Chondrocyte (in vitro differentiated cells): ENCODE data around the gene GRK3. TPM values are rescaled to one million over a fixed set of nuclear protein-coding genes. Genes with fewer than 3 reads are reported as not detected.
"Not testable (repeated sequence)": the region's sequence is repeated elsewhere in the genome, so short reads cannot be mapped to it uniquely, and the experiment has no call there.

Experiments
- DNase-seq: peaks from one replicate; pipeline ENCODE4 v3.0.0; 2021; ENCODE audit warnings: mixed read lengths, low spot score
- H3K27ac Mint-ChIP-seq: one replicate; pipeline ENCODE4 v1.8.0; 2021; ENCODE audit warnings: mild to moderate bottlenecking, moderate library complexity, mixed read lengths; ENCODE audit not compliant: unreplicated experiment
- H3K27me3 Mint-ChIP-seq: 2 replicates; pipeline ENCODE4 v1.8.0; 2021; ENCODE audit warnings: low read depth, mixed read lengths
- H3K36me3 Mint-ChIP-seq: 2 replicates; pipeline ENCODE4 v1.8.0; 2021; ENCODE audit warnings: low read depth, mixed read lengths
- H3K4me1 Mint-ChIP-seq: 2 replicates; pipeline ENCODE4 v1.8.0; 2021; ENCODE audit warnings: low read depth, mild to moderate bottlenecking, mixed read lengths
- H3K4me3 Mint-ChIP-seq: one replicate; pipeline ENCODE4 v1.8.0; 2021; ENCODE audit warnings: mild to moderate bottlenecking, moderate library complexity, mixed read lengths; ENCODE audit not compliant: unreplicated experiment
- H3K9me3 Mint-ChIP-seq: 2 replicates; pipeline ENCODE4 v1.8.0; 2021; ENCODE audit warnings: low read depth, mixed read lengths
- total RNA-seq: library from RNA; stranded (reverse); gene quantifications from 3 replicates; pipeline ENCODE4 v1.2.1, GENCODE V29; 2021
- TF ChIP-seq, protein P1 (sequence below): fragments of 200-600 bp; sonication (generic); IDR thresholded peaks from 2 replicates; pipeline ENCODE4 v1.5.0; 2021; ENCODE audit warnings: antibody characterized with exemption, mild to moderate bottlenecking, moderate library complexity

GRK3 gene
- total RNA-seq, 1 donor from 2014 or later = 2.0 TPM

- no peak for DNase-seq
- Mint-ChIP-seq H3K27ac (no peak overlapping the region), H3K9me3 (no peaks in the 10 kb centered on the region), H3K4me3 (no peak overlapping the region), H3K36me3 (no peaks in the 10 kb centered on the region), H3K4me1 (no peaks in the 10 kb centered on the region), H3K27me3 (peaks cover 2% of the 10 kb centered on the region)
- TF ChIP-seq, protein P1, sequence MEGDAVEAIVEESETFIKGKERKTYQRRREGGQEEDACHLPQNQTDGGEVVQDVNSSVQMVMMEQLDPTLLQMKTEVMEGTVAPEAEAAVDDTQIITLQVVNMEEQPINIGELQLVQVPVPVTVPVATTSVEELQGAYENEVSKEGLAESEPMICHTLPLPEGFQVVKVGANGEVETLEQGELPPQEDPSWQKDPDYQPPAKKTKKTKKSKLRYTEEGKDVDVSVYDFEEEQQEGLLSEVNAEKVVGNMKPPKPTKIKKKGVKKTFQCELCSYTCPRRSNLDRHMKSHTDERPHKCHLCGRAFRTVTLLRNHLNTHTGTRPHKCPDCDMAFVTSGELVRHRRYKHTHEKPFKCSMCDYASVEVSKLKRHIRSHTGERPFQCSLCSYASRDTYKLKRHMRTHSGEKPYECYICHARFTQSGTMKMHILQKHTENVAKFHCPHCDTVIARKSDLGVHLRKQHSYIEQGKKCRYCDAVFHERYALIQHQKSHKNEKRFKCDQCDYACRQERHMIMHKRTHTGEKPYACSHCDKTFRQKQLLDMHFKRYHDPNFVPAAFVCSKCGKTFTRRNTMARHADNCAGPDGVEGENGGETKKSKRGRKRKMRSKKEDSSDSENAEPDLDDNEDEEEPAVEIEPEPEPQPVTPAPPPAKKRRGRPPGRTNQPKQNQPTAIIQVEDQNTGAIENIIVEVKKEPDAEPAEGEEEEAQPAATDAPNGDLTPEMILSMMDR = no peak
Measured at GRCh38 chr22:25548866-25549464, 15.5 kb upstream of the GRK3 start.

GRCh38 chr22:25551396-25551795 lies 13.1 kb upstream of the GRK3 start:
- no peak overlapping the region for H3K4me3 Mint-ChIP-seq
- TF ChIP-seq, protein P1 = no peak
- no peaks in the 10 kb centered on the region for H3K27me3 Mint-ChIP-seq
- DNase-seq = no peak
- no peaks in the 10 kb centered on the region for H3K4me1 Mint-ChIP-seq
- no peak overlapping the region for H3K27ac Mint-ChIP-seq
- H3K36me3 Mint-ChIP-seq = no peaks in the 10 kb centered on the region
- H3K9me3 Mint-ChIP-seq = no peaks in the 10 kb centered on the region

DNA sequence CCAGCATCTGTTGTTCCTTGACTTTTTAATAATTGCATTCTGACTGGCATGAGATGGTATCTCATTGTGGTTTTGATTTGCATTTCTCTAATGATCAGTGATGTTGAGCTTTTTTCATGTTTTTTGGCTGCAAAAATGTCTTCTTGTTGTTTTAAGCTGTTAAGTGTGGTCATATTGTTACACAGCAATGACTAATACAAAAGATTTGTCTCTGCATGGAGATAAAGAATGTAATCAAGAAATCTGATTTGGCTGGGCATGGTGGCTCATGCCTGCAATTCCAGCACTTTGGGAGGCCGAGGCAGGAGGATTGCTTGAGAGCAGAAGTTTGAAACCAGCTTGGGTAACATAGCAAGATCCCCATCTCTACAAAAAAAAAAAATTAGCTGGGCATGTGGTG lies 12.1 kb upstream of the GRK3 start:
- not testable (repeated sequence) for DNase-seq, H3K27ac Mint-ChIP-seq, H3K27me3 Mint-ChIP-seq, H3K4me3 Mint-ChIP-seq, H3K36me3 Mint-ChIP-seq, H3K4me1 Mint-ChIP-seq, H3K9me3 Mint-ChIP-seq

DNA sequence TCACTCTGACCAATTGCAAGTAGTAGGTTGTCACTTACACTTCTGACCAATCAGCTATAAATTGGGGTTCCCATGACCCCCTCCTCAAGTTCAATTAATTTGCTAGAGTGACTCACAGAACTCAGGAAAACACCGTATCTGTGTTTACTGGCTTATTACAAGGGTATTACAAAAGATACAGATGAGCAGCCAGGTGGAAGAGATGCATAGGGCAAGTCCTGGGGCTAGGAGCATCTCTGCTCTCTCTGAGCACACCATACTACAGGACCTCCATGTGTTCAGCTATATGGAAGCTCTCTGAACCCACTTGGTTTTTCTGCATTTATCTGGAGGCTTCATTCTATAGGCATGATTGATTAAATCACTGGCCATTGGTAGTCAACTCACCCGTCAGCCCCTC lies 11.3 kb upstream of the GRK3 start:
- Mint-ChIP-seq H3K9me3 (no peaks in the 10 kb centered on the region), H3K4me3 (no peak overlapping the region), H3K4me1 (no peaks in the 10 kb centered on the region), H3K27me3 (no peaks in the 10 kb centered on the region), H3K36me3 (no peaks in the 10 kb centered on the region), H3K27ac (no peak overlapping the region)
- DNase-seq = no peak
- TF ChIP-seq, protein P1 = no peak

- Mint-ChIP-seq H3K4me1 (no peaks in the 10 kb centered on the region), H3K36me3 (no peaks in the 10 kb centered on the region), H3K4me3 (no peak overlapping the region), H3K9me3 (no peaks in the 10 kb centered on the region), H3K27me3 (no peaks in the 10 kb centered on the region), H3K27ac (no peak overlapping the region)
- no peak for DNase-seq
- TF ChIP-seq, protein P1 = no peak
Measured at GRCh38 chr22:25554238-25554671, 10.2 kb upstream of the GRK3 start.

DNA sequence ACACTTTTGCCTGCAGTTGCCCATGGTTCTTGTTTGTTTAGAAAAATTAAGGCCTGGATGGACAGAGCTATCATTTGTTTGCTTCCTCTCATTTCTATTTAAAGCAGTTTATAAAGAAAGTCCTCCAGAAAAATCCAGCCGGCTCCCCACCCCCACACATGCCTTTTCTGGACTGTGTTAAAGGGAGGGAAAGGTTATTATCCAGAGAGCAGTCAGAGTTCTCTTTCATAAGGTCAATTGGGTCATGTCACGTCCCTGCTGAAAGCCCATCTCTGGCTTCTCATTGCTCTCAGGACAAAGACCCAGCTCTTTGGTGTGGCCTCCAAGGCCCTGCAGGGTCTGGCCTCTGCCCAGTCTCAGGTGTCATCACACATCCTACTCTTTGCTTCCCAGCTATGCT lies 9.8 kb upstream of the GRK3 start:
- Mint-ChIP-seq H3K4me3 (no peak overlapping the region), H3K27me3 (no peaks in the 10 kb centered on the region), H3K9me3 (no peaks in the 10 kb centered on the region), H3K36me3 (no peaks in the 10 kb centered on the region), H3K27ac (no peak overlapping the region), H3K4me1 (no peaks in the 10 kb centered on the region)
- DNase-seq = no peak
- TF ChIP-seq, protein P1 = no peak
